GM11168 (cell line): Measurements from ENCODE around the gene ITSN1.

Source experiments
- in situ Hi-C: fragments of 300-500 bp; cut with MboI; formaldehyde crosslinking; loops from one replicate; pipeline ENCODE4 v1.12.0; 2022; ENCODE audit warnings: low sequenced_read_pairs; ENCODE audit not compliant: unreplicated experiment

The ITSN1 gene

DNA sequence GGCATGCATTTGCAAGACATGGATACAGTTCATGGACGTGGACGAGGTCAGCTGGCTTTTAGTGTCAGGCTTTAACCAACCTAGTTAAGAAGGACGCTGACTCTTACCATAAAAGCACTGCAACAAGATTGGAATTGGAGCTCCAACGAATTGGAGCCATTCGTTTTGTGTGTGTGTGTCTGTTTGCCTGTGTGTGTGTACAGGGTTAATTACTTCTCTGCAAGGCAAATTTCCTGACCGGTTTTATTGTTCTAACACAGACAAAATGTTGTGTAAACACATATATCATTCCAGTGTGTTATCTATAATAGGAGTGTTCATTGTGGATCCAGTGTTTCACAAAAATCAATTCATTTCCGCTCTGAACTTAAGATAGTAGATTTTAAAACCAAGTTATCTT is 7.9 kb downstream of the ITSN1 start:
- in situ Hi-C loops = no loop called here

DNA sequence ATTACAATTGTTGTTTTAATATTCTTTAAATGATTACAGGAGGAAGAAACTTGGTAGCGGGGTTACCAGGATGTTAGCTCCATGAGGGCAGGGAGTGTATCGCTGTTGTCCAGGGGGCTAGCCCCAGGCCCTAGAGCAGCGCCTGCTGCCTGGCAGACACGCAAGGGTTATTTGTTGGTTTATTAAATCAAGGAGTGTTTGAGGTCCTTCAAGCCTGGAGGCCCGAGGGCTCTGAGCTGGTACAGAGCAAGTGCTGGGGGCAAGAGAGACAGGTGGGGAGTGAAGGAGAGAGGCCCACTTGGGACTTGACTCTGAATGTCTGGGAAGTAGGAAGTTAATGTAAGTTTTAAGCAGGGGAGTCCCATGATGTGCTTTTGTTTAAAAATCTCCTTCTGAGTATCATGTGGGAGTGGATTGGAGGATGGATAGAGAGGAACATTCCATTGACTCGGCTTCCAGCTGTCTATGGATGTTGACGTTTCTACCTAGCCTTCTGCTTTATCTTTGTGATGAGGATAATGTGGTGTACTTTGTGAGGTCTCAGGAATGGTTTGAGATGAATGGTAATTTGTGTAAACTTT is 8.7 kb downstream of the ITSN1 start:
- in situ Hi-C loops = no loop called here

DNA sequence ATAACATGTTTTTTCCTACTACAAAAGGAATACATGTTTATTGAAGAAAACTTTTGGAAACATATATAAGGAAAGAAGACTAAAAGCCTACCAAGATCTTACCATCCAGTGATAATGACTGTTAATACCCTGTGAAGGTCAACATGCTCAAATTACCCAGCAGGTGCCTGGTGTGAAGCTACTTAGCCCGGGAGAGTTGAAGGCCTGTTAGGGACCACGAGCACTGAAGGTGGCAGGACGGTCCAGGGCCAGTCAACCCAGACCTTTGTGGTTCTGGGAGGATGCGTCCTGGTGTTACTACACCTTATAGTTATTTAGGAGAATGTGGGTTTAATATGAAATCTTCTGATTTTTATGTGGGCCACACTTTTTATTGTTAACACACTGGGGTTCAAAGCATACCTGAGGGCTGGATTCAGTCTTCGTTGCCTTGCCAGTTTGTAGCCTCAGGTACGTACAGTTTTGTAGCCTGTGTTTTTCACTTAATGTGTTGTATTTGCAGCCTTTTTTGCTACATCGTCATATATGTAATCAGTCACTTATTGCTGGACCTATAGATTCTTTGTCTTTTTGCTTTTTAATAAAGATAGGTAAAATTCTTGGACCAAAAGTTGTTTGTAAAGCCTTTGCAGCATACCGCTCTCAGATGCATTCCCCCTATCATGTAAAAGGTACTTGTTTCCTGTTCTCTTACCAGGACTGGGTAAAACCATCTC is 9.8 kb downstream of the ITSN1 start:
- in situ Hi-C loops = no loop called here

DNA sequence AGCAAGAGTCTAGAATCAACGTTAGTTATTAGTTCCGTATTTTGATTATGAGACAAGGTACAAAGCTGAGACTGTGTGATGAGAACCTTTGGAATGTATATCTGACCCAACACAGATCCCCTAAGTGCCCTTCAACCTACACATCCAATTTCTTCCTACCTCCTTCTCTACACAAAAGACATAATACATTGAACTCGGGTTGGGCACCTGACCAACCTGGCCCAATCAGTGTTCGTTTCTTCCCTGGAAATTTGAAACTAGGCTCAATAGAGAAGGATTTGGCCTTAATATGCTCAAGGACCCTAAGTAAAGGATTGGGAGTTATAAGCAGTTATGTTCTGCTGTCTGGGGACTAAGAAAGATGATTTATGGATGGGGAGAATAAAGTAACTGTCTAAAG is 12.1 kb downstream of the ITSN1 start:
- in situ Hi-C loops = no loop called here

DNA sequence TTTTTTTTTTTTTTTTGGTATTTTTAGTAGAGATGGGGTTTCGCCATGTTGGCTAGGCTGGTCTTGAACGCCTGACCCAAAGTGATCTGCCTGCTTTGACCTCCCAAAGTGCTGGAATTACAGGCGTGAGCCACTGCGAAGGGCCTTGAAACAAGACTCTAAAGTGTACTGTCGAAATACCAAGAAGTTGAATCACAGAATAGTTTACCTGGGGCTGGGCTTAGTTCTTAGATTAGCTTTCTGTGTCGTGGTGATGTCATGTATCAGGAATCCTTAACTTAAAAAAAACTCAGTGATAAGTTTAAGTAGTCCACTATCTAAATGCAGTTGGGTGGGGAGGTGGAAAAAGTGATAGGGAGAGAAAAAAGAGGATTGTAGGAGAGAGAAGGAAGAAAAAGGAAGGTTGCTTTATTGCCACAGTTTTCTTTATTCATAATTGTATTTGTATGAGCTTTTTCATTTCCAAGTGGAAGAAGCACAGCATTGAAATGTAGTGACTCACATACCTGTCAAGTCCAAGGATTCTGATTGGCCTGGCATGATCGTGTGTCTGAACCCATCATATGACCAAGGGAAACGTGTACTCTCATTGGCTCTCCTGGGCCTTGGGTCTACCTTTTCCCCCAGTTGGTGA is 13.4 kb downstream of the ITSN1 start:
- in situ Hi-C loops = no loop called here

DNA sequence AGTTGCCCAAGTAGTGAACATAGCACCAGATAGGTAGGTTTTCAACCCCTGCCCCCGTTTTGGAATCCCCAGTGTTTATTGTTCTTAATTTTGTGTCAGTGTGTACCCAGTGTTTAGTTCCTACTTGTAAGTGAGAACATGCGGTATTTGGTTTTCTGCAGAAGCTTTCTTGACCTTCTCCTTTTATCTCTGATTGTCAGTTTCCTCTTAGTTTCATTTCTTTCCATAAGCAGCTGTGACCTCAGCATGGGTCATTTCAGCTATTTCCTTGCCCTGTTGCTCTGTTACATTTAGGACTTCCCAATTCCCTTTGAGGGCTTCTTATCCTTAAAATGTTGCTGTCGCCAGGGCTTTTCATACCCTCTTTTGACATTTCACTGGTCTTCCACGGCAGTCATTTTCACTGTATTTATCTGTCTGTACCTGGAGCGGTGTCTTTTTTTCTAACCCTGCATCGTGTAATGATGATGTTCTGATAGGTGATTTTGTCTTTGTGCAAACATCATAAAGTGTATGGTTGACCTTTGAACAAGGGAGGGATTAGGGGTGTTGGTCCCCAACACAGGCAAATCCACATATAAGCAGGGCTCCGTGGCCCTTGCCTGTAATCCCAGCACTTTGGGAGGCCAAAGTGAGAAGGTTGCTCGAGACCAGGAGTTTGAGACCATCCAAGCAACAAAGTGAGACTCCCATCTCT is 15.0 kb downstream of the ITSN1 start:
- in situ Hi-C loops = no loop called here

DNA sequence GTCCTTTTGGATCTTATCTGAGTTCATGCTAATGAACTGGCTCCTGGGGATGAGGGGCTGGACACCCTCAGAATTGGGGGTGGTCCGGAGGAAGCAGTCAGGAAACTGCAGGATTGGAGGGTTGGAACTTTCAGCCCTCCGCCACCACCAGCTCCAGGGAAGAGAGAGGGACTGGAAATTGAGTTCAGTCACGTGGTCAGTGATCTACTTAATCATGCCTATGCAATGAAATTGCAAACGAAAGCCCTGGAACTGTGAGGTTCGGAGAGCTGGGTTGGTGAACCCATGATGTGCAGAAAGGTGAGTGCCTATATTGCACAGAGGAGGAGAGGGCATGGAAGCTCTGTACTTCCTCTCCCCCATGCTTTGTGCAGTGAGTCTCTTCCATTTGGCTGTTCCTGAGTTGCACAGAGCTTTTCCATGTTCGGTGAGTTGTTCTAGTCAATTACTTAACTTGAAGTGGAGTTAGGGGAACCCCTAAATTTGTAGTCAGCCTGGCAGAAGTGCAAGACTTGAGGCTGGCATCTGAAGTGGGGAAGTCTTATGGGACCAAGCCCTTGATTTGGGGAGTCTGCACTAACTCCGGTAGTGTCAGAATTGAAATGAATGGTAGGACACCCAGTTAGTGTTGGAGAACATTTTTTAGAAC is 16.7 kb downstream of the ITSN1 start:
- in situ Hi-C loops = no loop called here

DNA sequence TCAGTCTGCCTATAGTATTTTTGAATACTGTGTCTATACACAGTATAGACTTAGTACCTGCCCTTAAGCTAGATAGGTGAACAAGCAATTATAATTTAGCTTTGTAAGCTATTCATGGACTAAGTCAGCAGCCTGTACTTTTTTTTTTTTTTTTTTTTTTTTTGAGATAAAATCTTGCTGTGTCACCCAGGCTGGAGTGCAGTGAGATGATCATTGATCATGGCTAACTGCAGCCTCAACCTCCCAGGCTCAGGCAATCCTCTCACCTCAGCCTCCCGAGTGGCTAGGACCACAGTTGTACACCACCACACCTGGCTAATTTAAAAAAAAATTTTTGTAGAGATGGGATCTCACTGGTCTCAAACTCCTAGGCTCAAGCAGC is 17.3 kb downstream of the ITSN1 start:
- in situ Hi-C loops = no loop called here

DNA sequence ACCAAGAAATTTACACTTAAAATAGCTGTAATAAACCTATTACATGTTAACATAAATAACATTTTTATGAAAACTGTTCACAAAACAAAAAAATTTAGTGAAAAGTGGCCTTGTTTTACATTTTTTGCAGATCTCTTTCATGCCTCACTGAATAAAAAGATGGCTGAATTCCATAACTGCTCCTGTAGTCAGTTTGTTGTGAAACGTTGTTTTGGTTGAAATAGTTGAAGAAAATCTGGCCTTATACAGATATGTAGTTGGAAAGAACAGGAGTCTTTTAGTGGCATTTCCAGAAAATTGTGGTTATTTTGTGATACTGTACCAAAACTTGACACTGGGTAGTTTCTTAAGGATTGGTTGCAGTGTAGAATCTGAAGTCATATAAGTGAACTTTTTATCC is 18.1 kb downstream of the ITSN1 start:
- in situ Hi-C loops = no loop called here

DNA sequence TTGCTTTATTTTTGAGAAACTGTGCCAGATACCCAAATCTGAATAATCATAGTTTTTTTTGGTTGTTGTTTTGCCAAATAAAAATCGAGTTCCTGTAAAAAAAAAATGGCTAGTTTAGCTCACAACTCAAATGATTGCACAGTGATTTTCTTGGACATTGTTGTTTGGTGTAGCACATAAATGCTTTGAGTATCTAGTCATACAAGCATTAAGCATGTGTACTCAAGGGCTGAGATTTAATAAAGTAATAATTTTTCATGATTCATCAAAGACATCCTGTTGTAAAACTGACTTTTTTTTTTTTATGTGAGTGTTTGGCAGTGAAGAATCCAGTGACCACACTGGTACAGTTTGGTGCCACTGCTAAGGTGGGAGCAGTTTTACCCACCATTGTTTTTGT is 18.8 kb downstream of the ITSN1 start:
- in situ Hi-C loops = no loop called here

DNA sequence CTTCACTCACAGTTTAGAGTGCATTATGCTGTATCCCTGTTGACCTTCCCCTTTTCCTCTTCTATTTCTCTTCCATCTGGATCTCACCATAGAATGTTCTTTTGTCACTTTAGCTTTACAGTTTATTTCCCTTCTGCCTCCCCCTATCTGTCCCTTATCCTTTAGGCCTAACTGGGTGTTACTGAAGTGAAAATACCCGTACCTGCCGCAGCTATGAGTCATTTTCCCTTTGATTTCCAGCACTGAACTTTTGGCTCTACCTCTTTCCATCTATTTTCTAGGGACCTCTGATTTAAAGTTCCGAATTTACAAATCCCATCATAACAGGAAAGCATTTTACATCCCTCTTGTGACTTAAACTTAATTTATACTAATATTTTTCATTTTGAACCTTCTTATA is 19.7 kb downstream of the ITSN1 start:
- in situ Hi-C loops = no loop called here

DNA sequence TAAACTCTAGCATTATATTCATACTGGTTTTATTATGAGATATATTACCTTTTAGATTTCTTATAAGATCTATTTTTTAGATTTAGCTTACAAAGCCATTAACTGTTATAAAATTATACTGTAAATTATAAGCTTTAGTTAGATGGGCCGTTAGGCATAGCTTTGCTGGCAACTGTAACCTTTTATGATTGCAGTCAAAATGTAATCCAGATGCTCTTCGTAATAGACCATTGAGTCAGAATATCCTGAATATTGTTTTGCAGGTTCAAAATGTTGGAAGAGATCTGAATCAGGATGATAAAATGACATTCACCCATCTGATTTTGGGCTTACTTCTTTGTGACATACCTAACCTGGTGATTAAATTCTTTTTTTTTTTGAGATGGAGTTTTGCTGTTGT is 20.9 kb downstream of the ITSN1 start:
- in situ Hi-C loops = no loop called here

DNA sequence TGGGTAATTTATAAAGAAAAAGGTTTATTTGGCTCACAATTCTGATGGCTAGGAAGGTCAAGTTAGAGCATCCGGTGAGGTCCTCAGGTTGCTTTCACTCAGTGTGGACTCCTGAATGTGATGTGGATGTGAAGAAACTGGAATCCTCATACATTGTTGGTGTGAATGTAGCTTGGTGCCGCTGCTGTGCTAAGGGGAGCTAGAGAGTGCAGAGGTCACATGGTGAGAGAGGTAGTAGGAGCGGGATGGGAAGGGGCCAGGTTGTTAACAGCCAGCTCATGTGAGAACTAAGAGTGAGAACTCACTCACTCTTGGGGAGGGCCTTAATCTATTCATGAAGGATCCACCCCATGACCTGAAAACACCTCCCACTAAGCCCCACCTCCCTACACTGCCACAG is 21.8 kb downstream of the ITSN1 start:
- in situ Hi-C loops = no loop called here

DNA sequence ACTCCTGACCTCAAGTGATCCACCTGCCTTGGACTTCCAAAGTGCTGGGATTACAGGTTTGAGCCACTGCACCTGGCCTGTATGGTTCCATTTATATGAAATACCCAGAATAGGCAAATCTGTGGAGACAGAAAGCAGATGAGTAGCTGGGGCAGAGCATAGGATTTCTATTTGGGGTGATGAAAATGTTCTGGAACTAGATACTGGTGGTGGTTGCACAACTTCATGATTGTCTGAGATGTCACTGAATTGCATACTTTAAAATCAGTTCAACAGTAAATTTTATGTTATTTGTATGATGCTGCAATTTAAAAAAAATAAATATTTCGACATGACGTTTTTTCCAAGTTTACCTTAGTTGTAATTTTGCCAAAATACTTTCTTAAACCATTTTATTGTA is 23.9 kb downstream of the ITSN1 start:
- in situ Hi-C loops = no loop called here

DNA sequence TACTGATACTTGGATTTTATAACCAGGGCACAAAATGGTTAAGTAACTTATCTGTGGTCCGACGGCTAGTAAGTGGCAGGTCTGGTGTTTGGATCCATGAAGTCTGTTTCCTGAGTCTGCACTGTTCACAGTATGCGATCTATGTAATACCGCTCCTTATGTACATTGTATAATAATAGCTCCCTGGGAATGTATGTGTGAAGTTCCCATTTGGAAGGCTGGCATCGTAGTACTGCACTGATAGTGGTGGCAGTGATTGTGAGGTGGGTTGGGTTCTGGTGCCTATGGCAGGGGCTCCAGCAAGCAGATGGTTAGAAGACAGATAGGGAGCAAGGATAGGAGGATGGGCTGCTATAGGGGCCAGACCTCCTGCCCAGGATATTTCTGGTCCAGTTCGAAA is 25.3 kb downstream of the ITSN1 start:
- in situ Hi-C loops = no loop called here

DNA sequence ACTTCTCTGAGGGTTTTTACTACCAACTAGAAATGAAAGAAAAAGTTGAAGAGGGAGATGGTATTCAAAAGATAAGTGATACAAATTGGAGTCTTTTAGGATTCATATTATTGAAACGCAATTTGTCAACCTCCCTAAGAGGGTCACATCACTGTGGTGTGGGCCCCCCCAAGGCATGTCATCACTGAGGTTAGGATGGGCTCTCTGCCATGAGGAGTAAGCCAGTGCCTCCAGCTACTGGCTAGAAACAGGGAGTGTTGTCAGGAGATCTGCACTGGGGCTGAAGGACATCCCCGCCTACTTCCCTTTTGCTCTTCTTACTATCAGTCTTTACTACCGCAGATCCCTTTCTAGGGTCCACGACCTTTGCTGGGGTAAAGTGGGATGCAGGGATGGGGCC is 25.9 kb downstream of the ITSN1 start:
- in situ Hi-C loops = no loop called here

DNA sequence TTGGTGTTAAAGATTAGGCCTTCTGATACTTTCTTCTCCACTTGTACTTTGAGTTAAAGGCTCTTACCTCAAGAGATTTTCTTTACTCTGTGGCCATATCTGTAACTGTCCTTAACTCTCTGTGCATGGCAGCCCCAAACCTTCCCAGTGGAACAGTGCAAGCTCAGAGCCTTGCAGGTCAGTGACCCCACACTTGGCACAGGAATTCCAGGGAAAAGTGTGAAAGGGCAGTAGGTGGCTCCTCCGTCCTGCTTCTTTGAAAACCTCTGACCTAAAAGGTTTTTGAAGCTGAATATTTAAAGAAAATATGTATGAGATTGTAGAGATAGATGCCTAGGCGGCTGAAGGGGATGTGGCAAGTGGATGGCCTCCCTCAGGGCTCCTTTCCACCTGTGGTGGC is 26.3 kb downstream of the ITSN1 start:
- in situ Hi-C loops = no loop called here

DNA sequence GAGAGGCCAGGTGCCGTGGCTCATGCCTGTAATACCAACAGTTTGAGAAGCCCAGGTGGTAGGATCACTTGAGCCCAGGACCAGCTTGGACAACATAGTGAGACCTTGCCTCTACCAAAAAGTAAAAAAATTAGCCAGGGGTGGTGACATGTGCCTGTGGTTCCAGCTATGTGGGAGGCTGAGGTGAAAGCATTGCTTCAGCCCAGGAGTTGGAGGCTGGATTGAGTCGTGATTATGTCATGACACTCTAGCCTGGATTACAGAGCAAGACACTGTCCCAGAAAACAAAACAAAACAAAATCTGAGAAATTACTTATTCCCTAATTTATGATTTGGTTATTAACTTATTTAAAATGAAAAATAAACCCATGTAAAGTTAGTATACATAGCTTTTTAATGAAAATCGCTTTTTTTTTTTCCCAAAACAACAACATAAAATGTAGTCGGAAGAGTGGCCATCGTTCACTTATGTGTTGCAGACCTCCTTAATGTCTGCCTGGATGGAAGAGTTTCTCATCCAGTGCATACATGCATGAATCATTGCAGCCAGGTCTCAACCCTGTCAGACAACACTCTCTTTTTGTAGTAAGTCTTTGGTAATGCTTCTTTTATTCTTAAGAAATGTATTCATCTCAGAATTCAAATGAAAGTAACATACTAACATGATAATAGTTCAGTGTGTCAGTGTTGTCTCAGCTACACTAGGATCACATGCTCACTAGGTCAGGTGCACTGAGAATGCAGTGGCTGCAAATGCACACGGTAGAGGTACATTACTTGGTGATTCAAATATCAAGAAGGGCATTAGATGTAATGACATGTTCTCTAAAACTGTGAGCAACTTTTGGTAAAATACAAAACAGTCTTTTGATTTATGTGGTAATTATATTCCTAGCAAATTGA is 28.0 kb downstream of the ITSN1 start:
- in situ Hi-C loops = no loop called here

DNA sequence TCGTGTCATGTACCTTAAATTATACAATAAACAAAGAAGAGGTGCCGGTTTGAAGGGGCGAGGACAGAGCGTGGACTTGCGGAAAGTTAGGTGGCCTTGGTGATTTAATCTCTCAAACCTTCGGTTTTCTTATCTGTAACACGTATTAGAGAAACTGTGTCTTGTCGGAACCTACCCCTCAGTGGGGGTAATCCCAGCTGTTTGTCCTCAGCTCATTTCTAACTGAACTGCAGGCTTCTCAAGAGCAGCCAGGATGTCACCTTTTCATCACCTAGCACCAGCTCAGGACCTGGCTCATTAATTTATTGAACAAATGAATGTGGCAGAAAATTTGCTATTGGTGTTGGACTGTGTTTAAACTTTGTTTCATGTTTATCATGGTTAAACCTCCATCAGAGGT is 31.2 kb downstream of the ITSN1 start:
- in situ Hi-C loops = no loop called here

DNA sequence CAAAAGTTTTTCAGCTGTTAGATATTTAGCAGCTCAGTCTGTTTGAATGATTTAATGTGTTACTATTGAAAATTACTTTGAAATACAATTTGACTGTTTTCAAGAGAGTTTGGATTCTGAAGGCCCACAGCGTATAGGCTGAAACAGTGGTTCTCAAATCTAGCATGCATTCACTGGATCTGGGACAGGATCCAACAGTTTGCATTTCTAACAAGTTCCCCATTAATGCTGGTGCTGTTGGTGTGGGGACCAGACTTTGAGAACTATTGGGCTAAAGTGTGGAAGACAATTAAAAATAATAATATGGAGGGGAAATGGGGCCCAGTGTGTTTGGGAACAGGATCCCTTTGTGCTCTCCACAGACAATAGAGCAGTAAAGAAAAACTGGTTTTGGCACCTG is 31.9 kb downstream of the ITSN1 start:
- in situ Hi-C loops = no loop called here
